GM06990 (cell line): ENCODE measurements around the gene ID1.
"Not testable (repeated sequence)": the region's sequence is repeated elsewhere in the genome, so short reads cannot be mapped to it uniquely, and the experiment has no call there.

Experiments
- DNase-seq: peaks from one replicate; pipeline ENCODE4 v3.0.0-alpha.2; 2011; ENCODE audit not compliant: insufficient read length; ENCODE audit errors: extremely low read depth
- H3K27me3 ChIP-seq: replicated peaks from 2 replicates; pipeline ENCODE4 v1.6.0; 2011; ENCODE audit warnings: low read length; ENCODE audit not compliant: control insufficient read depth, insufficient read depth
- H3K36me3 ChIP-seq: 2 replicates; pipeline ENCODE4 v1.5.1; 2011; ENCODE audit warnings: low read length; ENCODE audit not compliant: control insufficient read depth, insufficient read depth
- H3K4me3 ChIP-seq: replicated peaks from 2 replicates; pipeline ENCODE4 v1.5.1; 2011; ENCODE audit warnings: low read depth, mild to moderate bottlenecking, control low read depth, low read length
- CTCF ChIP-seq: IDR thresholded peaks from 2 replicates; pipeline ENCODE4 v1.5.1; 2011; ENCODE audit warnings: low read length, control low read depth, mild to moderate bottlenecking, inconsistent platforms; ENCODE audit not compliant: insufficient read depth, poor library complexity, severe bottlenecking

ID1 gene

GRCh38 chr20:31578448-31579138 lies 26.5 kb upstream of the ID1 start:
- TF ChIP-seq CTCF = no peak
- no peak for DNase-seq
- H3K27me3 ChIP-seq = no peaks in the 10 kb centered on the region
- no peaks in the 10 kb centered on the region for H3K36me3 ChIP-seq
- H3K4me3 ChIP-seq = no peak overlapping the region

- H3K36me3 ChIP-seq = no peaks in the 10 kb centered on the region
- TF ChIP-seq CTCF = no peak
- no peak overlapping the region for H3K4me3 ChIP-seq
- no peaks in the 10 kb centered on the region for H3K27me3 ChIP-seq
- no peak for DNase-seq
These were observed 25.8 kb upstream of the ID1 start for GRCh38 chr20:31579245-31579644.

GRCh38 chr20:31579941-31580651 lies 25.0 kb upstream of the ID1 start:
- not testable (repeated sequence) for H3K27me3 ChIP-seq, H3K36me3 ChIP-seq, H3K4me3 ChIP-seq, DNase-seq

GRCh38 chr20:31580706-31581105 lies 24.4 kb upstream of the ID1 start:
- Histone ChIP-seq H3K36me3 (no peaks in the 10 kb centered on the region), H3K27me3 (no peaks in the 10 kb centered on the region), H3K4me3 (no peak overlapping the region)
- DNase-seq = no peak
- TF ChIP-seq CTCF = no peak

- DNase-seq = no peak
- Histone ChIP-seq H3K36me3 (no peaks in the 10 kb centered on the region), H3K27me3 (no peaks in the 10 kb centered on the region), H3K4me3 (no peak overlapping the region)
- TF ChIP-seq CTCF = no peak
These were observed 23.7 kb upstream of the ID1 start for GRCh38 chr20:31581391-31581790.

- DNase-seq = no peak
- Histone ChIP-seq H3K27me3 (no peaks in the 10 kb centered on the region), H3K36me3 (no peaks in the 10 kb centered on the region), H3K4me3 (peak overlapping the region; percentile 42)
- no peak for TF ChIP-seq CTCF
These were observed 17.3 kb upstream of the ID1 start for GRCh38 chr20:31587545-31588389.
